Head of caudate nucleus (tissue), 42 donors: ENCODE results near the gene PKIB.

Experiments
- DNase-seq, 42 donors: peaks; one replicate each; pipeline versions ENCODE4 v3.0.0 to v3.0.0-alpha.2; 2020 to 2021; ENCODE audit warnings: mixed read lengths in 7 of 42
- intact Hi-C: fragments of 100-400 bp; cut with DNase I; formaldehyde crosslinking; loops from one replicate; pipeline ENCODE4 v1.15.0; 2022

PKIB gene

DNA sequence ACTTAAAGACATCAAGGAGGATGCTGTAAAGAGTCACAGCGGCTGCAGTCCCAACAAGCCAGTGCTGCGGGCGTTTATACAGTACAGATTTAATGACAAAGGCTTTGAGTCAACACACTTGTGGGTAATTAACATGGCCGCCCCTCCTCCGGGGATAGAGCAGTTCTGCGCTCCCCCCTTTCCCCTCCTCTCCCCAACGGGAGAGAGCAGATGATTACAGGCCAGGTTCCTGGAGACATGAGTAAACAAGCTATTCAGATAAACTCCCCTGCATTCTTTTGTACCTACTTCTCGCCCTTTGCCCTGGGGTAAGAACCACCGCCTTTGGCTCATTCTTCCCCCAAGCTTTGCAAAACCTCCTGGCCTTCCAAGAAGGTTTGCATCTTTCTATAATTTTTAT, 145.7 kb downstream of the PKIB start:
- intact Hi-C loops = no loop called here
- DNase-seq = no peak

DNA sequence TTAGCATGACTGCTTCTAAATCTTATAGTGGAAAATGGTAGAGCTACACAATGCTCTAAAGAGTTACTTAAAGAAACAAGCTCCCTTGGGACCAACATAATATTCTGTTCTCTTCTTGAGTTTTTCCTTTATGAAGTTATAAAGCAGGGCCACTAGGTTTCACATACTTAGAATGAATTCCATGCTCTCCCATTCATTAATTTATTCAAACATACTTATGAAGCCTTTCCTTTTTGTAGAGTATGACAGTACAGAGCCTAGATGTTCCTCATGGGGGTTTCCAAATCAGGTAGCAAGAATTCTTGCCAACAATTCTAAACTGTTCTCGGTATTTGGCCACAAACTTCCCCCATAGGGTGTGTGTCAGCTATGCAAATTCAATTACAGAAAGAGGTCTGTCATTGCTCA, 148.7 kb downstream of the PKIB start:
- intact Hi-C loops = no loop called here
- DNase-seq = no peak

DNA sequence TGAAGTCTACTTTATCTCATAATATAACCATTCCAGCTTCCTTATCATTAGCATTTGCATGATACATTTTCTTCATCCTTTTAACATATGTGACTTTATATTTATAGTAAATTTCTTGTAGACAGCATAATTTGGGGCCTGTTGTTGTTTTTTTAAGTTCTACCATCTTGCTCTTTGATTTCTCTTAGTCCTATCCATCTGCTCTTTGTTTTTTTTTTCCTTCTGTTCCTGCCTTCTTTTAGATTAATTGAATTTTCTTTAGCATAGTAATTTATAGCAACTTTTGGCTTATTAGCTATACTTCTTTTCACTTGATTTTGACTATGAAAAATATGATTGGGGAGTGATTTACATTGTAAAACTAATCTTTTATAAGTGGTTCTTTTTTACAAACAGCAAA, 150.1 kb downstream of the PKIB start:
- no peak for DNase-seq
- intact Hi-C loops = no loop called here

DNA sequence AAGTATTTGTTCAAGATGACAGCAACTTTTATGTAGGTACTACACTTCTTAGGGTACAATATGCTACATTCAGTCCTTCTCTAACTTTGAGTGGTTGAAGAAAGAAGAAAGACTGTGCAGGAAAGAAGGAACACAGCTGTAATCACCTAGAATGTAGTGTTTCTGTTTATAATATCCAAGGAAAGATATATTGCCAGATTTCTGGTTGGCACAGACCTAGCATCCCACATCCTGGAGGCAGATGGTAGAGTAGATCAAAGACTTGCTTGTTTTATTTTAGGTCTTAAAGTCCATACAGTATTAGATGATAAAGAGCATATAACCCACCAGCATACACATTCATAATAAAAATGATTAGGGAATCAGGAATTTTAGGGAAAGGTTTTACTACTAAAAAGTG, 156.1 kb downstream of the PKIB start:
- intact Hi-C loops = no loop called here
- DNase-seq = no peak

DNA sequence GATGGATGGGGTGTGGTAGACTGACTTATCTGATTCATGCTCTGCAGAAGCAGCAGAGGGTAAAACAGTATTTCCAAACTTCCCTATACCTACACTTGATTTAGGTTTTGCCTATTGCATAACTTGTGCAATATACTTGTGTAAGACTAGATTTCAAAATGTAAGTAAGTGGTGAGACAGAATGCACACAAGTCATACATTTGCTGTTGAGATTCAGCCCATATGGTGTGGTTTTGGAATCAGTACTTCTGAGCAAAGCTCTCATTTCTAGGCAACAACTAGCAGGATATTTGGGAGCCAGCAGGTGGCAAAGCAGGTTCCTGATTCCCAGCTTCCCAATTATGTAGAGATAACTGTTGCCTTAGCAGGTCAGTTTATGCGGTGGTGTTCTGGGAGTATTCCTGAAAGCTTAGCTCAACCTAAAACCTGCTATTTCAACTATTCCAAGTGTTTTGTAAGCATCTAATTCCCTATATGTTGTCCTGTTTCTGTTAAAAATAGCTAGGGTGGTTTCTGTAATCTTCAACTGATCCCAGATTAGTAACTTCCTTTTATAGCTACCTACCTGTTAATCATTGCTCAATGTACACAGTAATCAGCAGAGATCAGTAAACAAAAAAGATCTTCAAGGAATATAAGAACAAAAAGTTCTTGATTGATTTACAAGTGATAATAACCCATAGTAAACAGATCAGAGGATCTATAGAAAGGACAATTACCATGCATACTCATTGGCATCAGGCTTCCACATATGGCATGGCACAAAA, 160.8 kb downstream of the PKIB start:
- DNase-seq = no peak
- intact Hi-C loops = no loop called here

DNA sequence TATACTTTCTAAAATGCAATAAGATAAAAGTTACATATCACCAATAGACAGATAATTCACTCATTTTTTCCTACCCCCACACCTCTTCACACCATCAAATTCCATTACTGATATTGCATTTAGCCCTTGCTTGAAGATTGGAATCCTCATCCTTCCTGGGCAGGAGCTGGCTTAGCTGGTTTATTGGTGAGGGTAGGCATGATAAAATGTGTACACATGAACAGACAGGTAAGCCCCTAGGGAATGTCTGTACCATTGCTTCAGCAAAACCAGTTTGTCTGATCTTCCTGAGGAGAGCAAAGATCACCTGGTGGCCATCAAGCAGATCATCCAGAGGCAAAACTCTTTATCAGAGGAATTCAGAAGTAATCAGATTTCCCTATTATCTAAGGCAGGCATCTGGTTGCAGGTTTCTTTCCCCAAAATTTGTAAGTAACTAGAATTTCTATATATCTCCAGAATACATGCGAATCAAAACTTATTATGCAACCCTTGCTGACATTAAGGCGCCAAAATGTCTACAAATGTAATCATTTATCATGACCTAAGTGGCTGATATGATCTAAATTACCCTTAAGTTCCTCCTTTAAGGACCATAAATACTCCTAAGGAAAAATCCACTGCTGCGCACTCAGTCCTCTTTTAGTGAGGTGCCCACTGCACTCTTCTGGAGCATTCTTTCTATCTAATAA, 162.7 kb downstream of the PKIB start:
- no peak for DNase-seq
- intact Hi-C loops = no loop called here
